ENCODE results near the gene VPS36.

The VPS36 gene

GRCh38 chr13:52446265-52446664 is 4.2 kb downstream of the VPS36 start:
- no peak overlapping the region for H2BK5ac ChIP-seq (ENCODE audit: low read depth, low read length, poor library complexity)
- no peak overlapping the region for H3K18ac ChIP-seq (ENCODE audit: low read length)
- no peak overlapping the region for H4K91ac ChIP-seq (ENCODE audit: low read depth, low read length)
- H3K79me1 ChIP-seq (ENCODE audit: low read length), result peaks cover 7% of the 10 kb centered on the region
- no peaks in the 10 kb centered on the region for H3K27me3 ChIP-seq (ENCODE audit: insufficient read depth, low read length)
- H2AFZ ChIP-seq (ENCODE audit: insufficient read depth, low read length, poor library complexity), result no peak overlapping the region
- H3K4me3 ChIP-seq (ENCODE audit: low read depth, low read length), result no peak overlapping the region
- no peak overlapping the region for H4K12ac ChIP-seq (ENCODE audit: low read depth, low read length)
- H3K79me2 ChIP-seq (ENCODE audit: control insufficient read depth, insufficient read depth, low read length, poor library complexity), result peaks cover 6% of the 10 kb centered on the region
- no CpG with 5 or more reads among the region's 1 CpG for WGBS (ENCODE audit: extremely low coverage, insufficient coverage, insufficient read length)
- H3K14ac ChIP-seq (ENCODE audit: low read length), result no peak overlapping the region
- H2BK120ac ChIP-seq (ENCODE audit: insufficient read depth, low read length, poor library complexity), result no peak overlapping the region
- H3K4ac ChIP-seq (ENCODE audit: low read depth, low read length), result no peak overlapping the region
- H3K36me3 ChIP-seq (ENCODE audit: control insufficient read depth in 1 of 2, insufficient read depth in 2 of 2, low read length in 2 of 2), result no peaks in the 10 kb centered on the region
- no peak overlapping the region for H2AK5ac ChIP-seq (ENCODE audit: low read length)
- no peak overlapping the region for H2BK12ac ChIP-seq (ENCODE audit: low read length)
- H3K23ac ChIP-seq (ENCODE audit: low read length), result no peak overlapping the region
- peaks cover 6 to 11% of the 10 kb centered on the region in 2 experiments for H3K4me1 ChIP-seq (ENCODE audit: control insufficient read depth in 1 of 2, insufficient read depth in 2 of 2, low read length in 2 of 2)
- peak; percentile 18 to 94 for DNase-seq
- H3K9me3 ChIP-seq (ENCODE audit: insufficient read depth, low read depth, low read length), result no peaks in the 10 kb centered on the region
- no peak overlapping the region for H3K27ac ChIP-seq (ENCODE audit: low read depth, low read length)
- no peak overlapping the region for H3K4me2 ChIP-seq (ENCODE audit: low read length)
- no peak overlapping the region for H4K8ac ChIP-seq (ENCODE audit: low read depth, low read length)
- H3K9ac ChIP-seq (ENCODE audit: low read length), result no peak overlapping the region

DNA sequence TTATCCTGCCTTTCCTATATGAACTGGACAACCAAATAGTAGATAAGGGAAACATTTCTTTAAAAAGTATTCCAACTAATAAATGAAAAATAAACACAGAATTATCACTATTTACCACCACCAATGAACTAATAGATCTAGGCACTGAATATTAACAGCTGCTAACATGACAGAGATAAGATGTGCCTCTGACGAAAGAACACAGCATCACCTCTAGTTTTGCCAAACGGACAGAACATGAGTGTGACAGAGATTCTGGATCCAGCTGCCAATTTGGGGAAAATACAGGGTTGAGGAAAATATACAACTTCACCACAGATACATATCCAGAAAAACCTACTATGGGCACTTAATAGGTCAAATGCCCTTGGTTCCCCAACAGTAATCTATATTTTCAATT is 18.0 kb downstream of the VPS36 start:
- Histone ChIP-seq H3K36me3 (ENCODE audit: control insufficient read depth in 1 of 2, insufficient read depth in 2 of 2, low read length in 2 of 2) (peaks cover 0 to 4% of the 10 kb centered on the region in 2 experiments), H3K4me1 (ENCODE audit: control insufficient read depth in 1 of 2, insufficient read depth in 2 of 2, low read length in 2 of 2) (no peaks in the 10 kb centered on the region), H3K79me1 (ENCODE audit: low read length) (no peaks in the 10 kb centered on the region), H4K91ac (ENCODE audit: low read depth, low read length) (no peak overlapping the region), H2BK5ac (ENCODE audit: low read depth, low read length, poor library complexity) (no peak overlapping the region), H3K9ac (ENCODE audit: low read length) (no peak overlapping the region), H3K4ac (ENCODE audit: low read depth, low read length) (no peak overlapping the region), H2BK12ac (ENCODE audit: low read length) (no peak overlapping the region), H4K12ac (ENCODE audit: low read depth, low read length) (no peak overlapping the region), H2AFZ (ENCODE audit: insufficient read depth, low read length, poor library complexity) (no peak overlapping the region), H4K8ac (ENCODE audit: low read depth, low read length) (no peak overlapping the region), H3K27ac (ENCODE audit: low read depth, low read length) (no peak overlapping the region), H3K27me3 (ENCODE audit: insufficient read depth, low read length) (no peaks in the 10 kb centered on the region), H2BK120ac (ENCODE audit: insufficient read depth, low read length, poor library complexity) (no peak overlapping the region), H3K18ac (ENCODE audit: low read length) (no peak overlapping the region), H3K4me3 (ENCODE audit: low read depth, low read length) (no peak overlapping the region), H2AK5ac (ENCODE audit: low read length) (no peak overlapping the region), H3K79me2 (ENCODE audit: control insufficient read depth, insufficient read depth, low read length, poor library complexity) (no peaks in the 10 kb centered on the region), H3K4me2 (ENCODE audit: low read length) (no peak overlapping the region), H3K9me3 (ENCODE audit: insufficient read depth, low read depth, low read length) (no peaks in the 10 kb centered on the region), H3K23ac (ENCODE audit: low read length) (no peak overlapping the region), H3K14ac (ENCODE audit: low read length) (no peak overlapping the region)
- DNase-seq, result no peak
- WGBS (ENCODE audit: extremely low coverage, insufficient coverage, insufficient read length), result no CpG with 5 or more reads among the region's 2 CpGs

DNA sequence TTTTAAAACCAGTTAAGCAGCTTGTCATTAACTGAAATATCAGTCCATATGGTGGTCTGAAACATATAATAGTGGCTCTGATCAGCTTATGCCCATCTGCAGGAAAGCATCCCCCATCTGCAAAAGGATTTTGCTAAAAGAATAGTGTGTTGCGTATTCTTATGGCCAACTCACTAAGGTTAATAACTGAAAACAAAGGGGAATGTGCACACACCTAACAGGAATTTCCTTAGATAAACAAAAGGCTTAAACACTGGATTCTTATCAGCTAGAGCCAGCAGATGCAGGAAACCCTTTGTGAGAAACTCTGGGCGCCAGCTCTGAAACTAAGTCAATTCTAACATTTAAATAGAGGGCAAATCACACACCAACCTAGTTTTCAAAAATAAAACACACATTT is 22.1 kb downstream of the VPS36 start:
- H3K9me3 ChIP-seq (ENCODE audit: insufficient read depth, low read depth, low read length), result no peaks in the 10 kb centered on the region
- no peak overlapping the region for H3K9ac ChIP-seq (ENCODE audit: low read length)
- no peak overlapping the region for H3K27ac ChIP-seq (ENCODE audit: low read depth, low read length)
- H2AK5ac ChIP-seq (ENCODE audit: low read length), result no peak overlapping the region
- no peak overlapping the region for H4K91ac ChIP-seq (ENCODE audit: low read depth, low read length)
- no peak overlapping the region for H2BK120ac ChIP-seq (ENCODE audit: insufficient read depth, low read length, poor library complexity)
- no peaks in the 10 kb centered on the region for H3K27me3 ChIP-seq (ENCODE audit: insufficient read depth, low read length)
- no peak overlapping the region for H3K23ac ChIP-seq (ENCODE audit: low read length)
- H3K18ac ChIP-seq (ENCODE audit: low read length), result no peak overlapping the region
- H3K79me2 ChIP-seq (ENCODE audit: control insufficient read depth, insufficient read depth, low read length, poor library complexity), result no peaks in the 10 kb centered on the region
- no peak overlapping the region for H3K14ac ChIP-seq (ENCODE audit: low read length)
- no peak overlapping the region for H3K4ac ChIP-seq (ENCODE audit: low read depth, low read length)
- H2AFZ ChIP-seq (ENCODE audit: insufficient read depth, low read length, poor library complexity), result no peak overlapping the region
- H3K36me3 ChIP-seq (ENCODE audit: control insufficient read depth in 1 of 2, insufficient read depth in 2 of 2, low read length in 2 of 2), result peaks cover 3 to 5% of the 10 kb centered on the region in 2 experiments
- no peak overlapping the region for H2BK12ac ChIP-seq (ENCODE audit: low read length)
- H3K4me3 ChIP-seq (ENCODE audit: low read depth, low read length), result no peak overlapping the region
- H3K4me2 ChIP-seq (ENCODE audit: low read length), result no peak overlapping the region
- no CpG with 5 or more reads among the region's 2 CpGs for WGBS (ENCODE audit: extremely low coverage, insufficient coverage, insufficient read length)
- H3K4me1 ChIP-seq (ENCODE audit: control insufficient read depth in 1 of 2, insufficient read depth in 2 of 2, low read length in 2 of 2), result no peaks in the 10 kb centered on the region
- H2BK5ac ChIP-seq (ENCODE audit: low read depth, low read length, poor library complexity), result no peak overlapping the region
- peak; percentile 37 to 76 for DNase-seq
- H3K79me1 ChIP-seq (ENCODE audit: low read length), result no peaks in the 10 kb centered on the region
- no peak overlapping the region for H4K8ac ChIP-seq (ENCODE audit: low read depth, low read length)
- H4K12ac ChIP-seq (ENCODE audit: low read depth, low read length), result no peak overlapping the region

GRCh38 chr13:52421216-52421615 is 29.2 kb downstream of the VPS36 start:
- H3K23ac ChIP-seq (ENCODE audit: low read length), result no peak overlapping the region

More at GRCh38 chr13:52421216-52421615, 29.2 kb downstream of the VPS36 start:
- Histone ChIP-seq H2BK12ac (ENCODE audit: low read length) (no peak overlapping the region), H3K79me1 (ENCODE audit: low read length) (no peaks in the 10 kb centered on the region), H3K4me2 (ENCODE audit: low read length) (no peak overlapping the region), H2BK120ac (ENCODE audit: insufficient read depth, low read length, poor library complexity) (no peak overlapping the region), H3K4me1 (ENCODE audit: control insufficient read depth in 1 of 2, insufficient read depth in 2 of 2, low read length in 2 of 2) (no peaks in the 10 kb centered on the region), H3K79me2 (ENCODE audit: control insufficient read depth, insufficient read depth, low read length, poor library complexity) (no peaks in the 10 kb centered on the region), H4K12ac (ENCODE audit: low read depth, low read length) (no peak overlapping the region), H3K4me3 (ENCODE audit: low read depth, low read length) (no peak overlapping the region), H4K91ac (ENCODE audit: low read depth, low read length) (no peak overlapping the region), H2AK5ac (ENCODE audit: low read length) (no peak overlapping the region), H4K8ac (ENCODE audit: low read depth, low read length) (no peak overlapping the region), H3K36me3 (ENCODE audit: control insufficient read depth in 1 of 2, insufficient read depth in 2 of 2, low read length in 2 of 2) (peaks cover 12 to 14% of the 10 kb centered on the region in 2 experiments), H3K14ac (ENCODE audit: low read length) (no peak overlapping the region), H2AFZ (ENCODE audit: insufficient read depth, low read length, poor library complexity) (no peak overlapping the region), H2BK5ac (ENCODE audit: low read depth, low read length, poor library complexity) (no peak overlapping the region), H3K9ac (ENCODE audit: low read length) (no peak overlapping the region), H3K4ac (ENCODE audit: low read depth, low read length) (no peak overlapping the region), H3K18ac (ENCODE audit: low read length) (no peak overlapping the region), H3K27me3 (ENCODE audit: insufficient read depth, low read length) (no peaks in the 10 kb centered on the region), H3K9me3 (ENCODE audit: insufficient read depth, low read depth, low read length) (no peaks in the 10 kb centered on the region), H3K27ac (ENCODE audit: low read depth, low read length) (no peak overlapping the region)
- no peak for DNase-seq
- WGBS (ENCODE audit: extremely low coverage, insufficient coverage, insufficient read length), result no CpG with 5 or more reads among the region's 3 CpGs
